Trophoblast cell (in vitro differentiated cells and primary cell): Measurements from ENCODE around the gene CHI3L1.

Experiments used
- DNase-seq, 2 donors: peaks; one replicate each; pipeline ENCODE4 v3.0.0-alpha.2; 2016
- H2AFZ ChIP-seq: 2 replicates; pipeline ENCODE4 v1.6.1; 2013; ENCODE audit warnings: low read length, moderate library complexity, mild to moderate bottlenecking; ENCODE audit not compliant: insufficient read depth, poor library complexity
- H2AK5ac ChIP-seq: 2 replicates; pipeline ENCODE4 v1.6.1; 2013; ENCODE audit warnings: mild to moderate bottlenecking, low read length
- H2BK120ac ChIP-seq: 2 replicates; pipeline ENCODE4 v1.6.1; 2013; ENCODE audit warnings: low read length, mild to moderate bottlenecking, moderate library complexity; ENCODE audit not compliant: insufficient read depth, poor library complexity
- H2BK12ac ChIP-seq: 2 replicates; pipeline ENCODE4 v1.6.1; 2013; ENCODE audit warnings: mild to moderate bottlenecking, low read length, moderate library complexity
- H2BK5ac ChIP-seq: 2 replicates; pipeline ENCODE4 v1.6.1; 2013; ENCODE audit warnings: low read length, low read depth, moderate library complexity, mild to moderate bottlenecking; ENCODE audit not compliant: poor library complexity
- H3K14ac ChIP-seq: 2 replicates; pipeline ENCODE4 v1.6.1; 2013; ENCODE audit warnings: mild to moderate bottlenecking, low read length
- H3K18ac ChIP-seq: 2 replicates; pipeline ENCODE4 v1.6.1; 2013; ENCODE audit warnings: mild to moderate bottlenecking, low read length
- H3K23ac ChIP-seq: 2 replicates; pipeline ENCODE4 v1.6.1; 2013; ENCODE audit warnings: low read length
- H3K27ac ChIP-seq: 2 replicates; pipeline ENCODE4 v1.5.1; 2013; ENCODE audit warnings: low read depth, mild to moderate bottlenecking, inconsistent platforms, low read length, moderate library complexity
- H3K27me3 ChIP-seq: 2 replicates; pipeline ENCODE4 v1.6.1; 2013; ENCODE audit warnings: inconsistent platforms, mild to moderate bottlenecking, low read length, moderate library complexity; ENCODE audit not compliant: insufficient read depth
- H3K36me3 ChIP-seq, 2 experiments: 1 replicate in 1 of 2; 2 replicates in 1 of 2; pipeline ENCODE4 v1.6.1; 2013; ENCODE audit warnings: low read length in 2 of 2, mild to moderate bottlenecking in 2 of 2, moderate library complexity in 1 of 2; ENCODE audit not compliant: insufficient read depth in 2 of 2, control insufficient read depth in 1 of 2
- H3K4ac ChIP-seq: 2 replicates; pipeline ENCODE4 v1.6.1; 2013; ENCODE audit warnings: low read depth, mild to moderate bottlenecking, low read length, moderate library complexity
- H3K4me1 ChIP-seq, 2 experiments: 1 replicate in 1 of 2; 2 replicates in 1 of 2; pipeline ENCODE4 v1.6.1; 2013; ENCODE audit warnings: low read length in 2 of 2, mild to moderate bottlenecking in 2 of 2, moderate library complexity in 1 of 2; ENCODE audit not compliant: insufficient read depth in 2 of 2, control insufficient read depth in 1 of 2
- H3K4me2 ChIP-seq: 2 replicates; pipeline ENCODE4 v1.6.1; 2013; ENCODE audit warnings: inconsistent platforms, mild to moderate bottlenecking, low read length, moderate library complexity
- H3K4me3 ChIP-seq: 2 replicates; pipeline ENCODE4 v1.5.1; 2013; ENCODE audit warnings: mild to moderate bottlenecking, low read depth, low read length, inconsistent platforms
- H3K79me1 ChIP-seq: one replicate; pipeline ENCODE4 v1.6.1; 2013; ENCODE audit warnings: low read length
- H3K79me2 ChIP-seq: 2 replicates; pipeline ENCODE4 v1.6.1; 2013; ENCODE audit warnings: low read length, mild to moderate bottlenecking; ENCODE audit not compliant: control insufficient read depth, insufficient read depth, poor library complexity
- H3K9ac ChIP-seq: 2 replicates; pipeline ENCODE4 v1.6.1; 2013; ENCODE audit warnings: mild to moderate bottlenecking, low read length
- H3K9me3 ChIP-seq: 2 replicates; pipeline ENCODE4 v1.6.1; 2013; ENCODE audit warnings: low read depth, mild to moderate bottlenecking, control low read depth, inconsistent platforms, low read length; ENCODE audit not compliant: insufficient read depth
- H4K12ac ChIP-seq: 2 replicates; pipeline ENCODE4 v1.6.1; 2013; ENCODE audit warnings: low read depth, mild to moderate bottlenecking, low read length, moderate library complexity
- H4K8ac ChIP-seq: 2 replicates; pipeline ENCODE4 v1.6.1; 2013; ENCODE audit warnings: low read depth, mild to moderate bottlenecking, low read length, moderate library complexity
- H4K91ac ChIP-seq: one replicate; pipeline ENCODE4 v1.6.1; 2013; ENCODE audit warnings: low read depth, mild to moderate bottlenecking, low read length, moderate library complexity
- WGBS: extraction: QIAGEN DNeasy Blood & Tissue Kit; methylation state at CpG from one replicate; pipeline ENCODE4 v1.1.7; 2013; ENCODE audit warnings: missing lambda C conversion rate; ENCODE audit not compliant: insufficient read length, insufficient coverage; ENCODE audit errors: extremely low coverage; 5-methylcytosine and 5-hydroxymethylcytosine counted together

CHI3L1 gene

DNA sequence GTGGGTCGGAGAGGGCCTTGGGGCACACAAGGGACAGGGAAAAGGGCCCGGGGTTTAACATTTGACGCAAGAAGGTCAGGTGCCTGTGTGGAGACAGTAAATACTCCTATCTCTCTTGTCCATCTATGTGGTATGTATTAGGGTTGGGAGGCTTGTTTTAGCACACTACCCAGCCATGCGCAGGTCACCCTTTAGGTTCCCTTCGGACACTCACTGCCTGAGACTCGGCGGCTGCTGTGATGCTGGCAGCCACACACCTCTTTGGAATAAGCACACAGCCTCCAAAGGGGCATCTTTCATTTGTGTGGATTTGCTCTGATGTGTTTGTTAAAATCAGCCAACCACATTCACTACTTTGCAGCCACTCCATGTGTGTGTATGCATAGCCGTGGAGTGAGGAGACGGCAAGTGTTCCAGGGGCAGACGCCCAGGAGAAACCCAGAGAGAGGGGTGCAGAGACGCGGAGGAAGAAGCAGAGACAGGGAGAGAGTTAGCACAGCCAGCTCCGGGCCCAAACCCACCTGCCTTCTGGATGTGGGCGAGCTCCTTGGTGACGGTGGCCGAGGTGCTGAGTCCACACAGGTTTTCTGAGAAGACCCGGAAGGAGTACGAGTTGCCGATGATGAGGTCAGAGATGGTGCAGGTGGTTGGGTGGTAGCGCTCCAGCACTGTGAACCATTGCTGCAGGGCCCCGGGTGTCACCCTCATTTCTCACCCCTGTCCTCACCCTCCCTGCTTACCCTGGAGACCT is 16.6 kb downstream of the CHI3L1 start:
- Histone ChIP-seq H3K14ac (no peak overlapping the region), H3K4me1 (no peaks in the 10 kb centered on the region), H2BK120ac (no peak overlapping the region), H3K27ac (no peak overlapping the region), H2BK12ac (no peak overlapping the region), H3K79me2 (no peaks in the 10 kb centered on the region), H2AK5ac (no peak overlapping the region), H3K9ac (no peak overlapping the region), H3K36me3 (no peaks in the 10 kb centered on the region), H3K4ac (no peak overlapping the region), H3K23ac (no peak overlapping the region), H4K8ac (no peak overlapping the region), H3K4me3 (no peak overlapping the region), H2AFZ (no peak overlapping the region), H3K18ac (no peak overlapping the region), H3K9me3 (peaks cover 5% of the 10 kb centered on the region), H4K12ac (no peak overlapping the region), H4K91ac (no peak overlapping the region), H2BK5ac (no peak overlapping the region), H3K4me2 (no peak overlapping the region), H3K79me1 (no peaks in the 10 kb centered on the region), H3K27me3 (no peaks in the 10 kb centered on the region)
- DNase-seq: no peak
- no CpG with 5 or more reads among the region's 21 CpGs for WGBS

DNA sequence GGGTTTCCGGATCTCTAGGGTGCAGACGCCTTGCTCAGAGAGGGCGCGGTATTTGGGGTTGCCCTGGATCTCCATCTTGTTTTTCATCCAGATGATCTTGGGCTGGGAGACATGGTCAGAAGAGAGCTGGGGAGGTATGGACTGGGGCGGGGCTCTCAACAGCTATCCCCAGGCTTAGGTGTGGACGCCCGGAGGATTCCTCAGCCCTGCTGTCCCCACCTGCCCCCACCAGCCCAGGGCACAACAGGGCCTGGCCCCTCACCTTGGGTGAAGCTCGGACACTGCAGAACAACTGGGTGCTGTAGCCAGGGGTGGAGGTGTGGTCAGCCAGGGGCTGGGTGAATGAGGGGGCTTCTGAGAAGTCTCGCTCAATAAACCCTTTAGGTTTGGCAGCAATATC is 17.5 kb downstream of the CHI3L1 start:
- Histone ChIP-seq H3K79me1 (no peaks in the 10 kb centered on the region), H3K14ac (no peak overlapping the region)
- WGBS: no CpG with 5 or more reads among the region's 9 CpGs

DNA sequence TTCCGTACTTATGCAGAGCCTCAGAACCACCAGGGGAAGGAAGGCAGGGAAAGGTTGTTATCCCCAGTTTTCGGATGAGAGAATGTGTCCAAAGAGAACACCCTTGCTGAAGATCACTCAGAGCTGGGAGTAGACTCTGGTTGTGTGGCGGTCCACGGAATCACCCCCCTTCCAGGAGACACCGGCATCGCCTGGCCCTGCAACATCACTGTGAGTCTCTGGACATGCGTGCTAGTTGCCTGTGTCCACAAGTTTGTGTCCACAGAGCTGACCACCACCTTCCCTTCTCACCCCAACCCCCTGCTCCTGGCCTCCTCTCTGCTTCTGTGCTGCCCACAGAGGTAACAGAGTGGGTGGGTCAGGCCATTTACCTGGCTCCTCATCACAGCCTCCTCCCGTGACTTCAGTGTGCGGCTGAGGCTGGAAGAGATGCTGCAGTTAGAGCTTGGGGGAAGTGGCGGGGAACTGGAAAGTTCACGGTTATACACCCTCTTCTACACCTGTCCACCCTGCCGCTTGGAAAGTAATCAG is 18.2 kb downstream of the CHI3L1 start:
- H3K4me3 ChIP-seq: no peak overlapping the region
- no peak overlapping the region for H4K91ac ChIP-seq
- peaks cover 5% of the 10 kb centered on the region for H3K9me3 ChIP-seq
- no peak overlapping the region for H3K23ac ChIP-seq
- H2BK12ac ChIP-seq: no peak overlapping the region
- H4K8ac ChIP-seq: no peak overlapping the region
- no peak overlapping the region for H2AFZ ChIP-seq
- no peaks in the 10 kb centered on the region for H3K79me2 ChIP-seq
- H2BK120ac ChIP-seq: no peak overlapping the region
- H3K18ac ChIP-seq: no peak overlapping the region
- H3K27ac ChIP-seq: no peak overlapping the region
- no peaks in the 10 kb centered on the region for H3K79me1 ChIP-seq
- H3K27me3 ChIP-seq: no peaks in the 10 kb centered on the region
- no peaks in the 10 kb centered on the region for H3K36me3 ChIP-seq
- H4K12ac ChIP-seq: no peak overlapping the region
- DNase-seq: no peak
- no peak overlapping the region for H3K4ac ChIP-seq
- H2AK5ac ChIP-seq: no peak overlapping the region
- no peaks in the 10 kb centered on the region for H3K4me1 ChIP-seq
- no peak overlapping the region for H3K14ac ChIP-seq
- H3K4me2 ChIP-seq: no peak overlapping the region
- H3K9ac ChIP-seq: no peak overlapping the region
- no CpG with 5 or more reads among the region's 12 CpGs for WGBS
- H2BK5ac ChIP-seq: no peak overlapping the region

More for the DNA sequence above, 17.5 kb downstream of the CHI3L1 start:
- no peaks in the 10 kb centered on the region for H3K4me1 ChIP-seq
- H3K27me3 ChIP-seq: no peaks in the 10 kb centered on the region
- H4K8ac ChIP-seq: no peak overlapping the region
- no peak overlapping the region for H3K4ac ChIP-seq
- no peak overlapping the region for H3K27ac ChIP-seq
- H2AFZ ChIP-seq: no peak overlapping the region
- H3K9ac ChIP-seq: no peak overlapping the region
- H3K18ac ChIP-seq: no peak overlapping the region
- H3K4me2 ChIP-seq: no peak overlapping the region
- H2BK12ac ChIP-seq: no peak overlapping the region
- DNase-seq: no peak
- H3K36me3 ChIP-seq: no peaks in the 10 kb centered on the region
- H2AK5ac ChIP-seq: no peak overlapping the region
- no peak overlapping the region for H2BK120ac ChIP-seq
- no peaks in the 10 kb centered on the region for H3K79me2 ChIP-seq
- no peak overlapping the region for H4K12ac ChIP-seq
- H3K9me3 ChIP-seq: peaks cover 5% of the 10 kb centered on the region
- H4K91ac ChIP-seq: no peak overlapping the region
- H3K23ac ChIP-seq: no peak overlapping the region
- no peak overlapping the region for H2BK5ac ChIP-seq
- H3K4me3 ChIP-seq: no peak overlapping the region

DNA sequence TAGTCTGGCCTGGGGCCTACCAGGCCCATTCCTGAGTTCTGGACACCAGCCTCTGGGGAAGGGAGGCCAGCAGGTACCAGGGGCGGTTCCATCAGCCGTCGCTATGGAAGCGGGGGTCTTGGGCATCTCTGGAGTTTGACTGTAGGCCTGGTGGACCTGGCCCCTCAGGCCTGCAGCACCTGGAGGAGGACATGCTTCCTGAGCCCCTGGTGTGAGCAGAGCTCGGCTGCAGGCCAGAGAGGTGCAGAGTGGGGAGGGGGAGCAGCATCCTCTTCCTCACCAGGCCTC is 18.6 kb downstream of the CHI3L1 start:
- H4K91ac ChIP-seq: no peak overlapping the region
- no peak overlapping the region for H3K9ac ChIP-seq
- no peak overlapping the region for H3K18ac ChIP-seq
- no peaks in the 10 kb centered on the region for H3K36me3 ChIP-seq
- no peaks in the 10 kb centered on the region for H3K4me1 ChIP-seq
- H4K8ac ChIP-seq: no peak overlapping the region
- no peak overlapping the region for H2BK5ac ChIP-seq
- no peak overlapping the region for H3K14ac ChIP-seq
- no peak overlapping the region for H3K27ac ChIP-seq
- H3K4me3 ChIP-seq: no peak overlapping the region
- H2AFZ ChIP-seq: no peak overlapping the region
- no peak for DNase-seq
- no peak overlapping the region for H2BK120ac ChIP-seq
- H3K27me3 ChIP-seq: no peaks in the 10 kb centered on the region
- H3K4ac ChIP-seq: no peak overlapping the region
- no peak overlapping the region for H3K4me2 ChIP-seq
- H3K9me3 ChIP-seq: peaks cover 5% of the 10 kb centered on the region
- no peak overlapping the region for H2BK12ac ChIP-seq
- no peak overlapping the region for H2AK5ac ChIP-seq
- H3K23ac ChIP-seq: no peak overlapping the region
- no peak overlapping the region for H4K12ac ChIP-seq
- WGBS: no CpG with 5 or more reads among the region's 5 CpGs
- H3K79me2 ChIP-seq: no peaks in the 10 kb centered on the region
- H3K79me1 ChIP-seq: no peaks in the 10 kb centered on the region
